ENCODE measurements around the gene CD44. TPM values are rescaled to one million over a fixed set of nuclear protein-coding genes. Genes with fewer than 3 reads are reported as not detected.

Gene CD44
- total RNA-seq, 2 donors from 2014 or later = 408 to 664 TPM

DNA sequence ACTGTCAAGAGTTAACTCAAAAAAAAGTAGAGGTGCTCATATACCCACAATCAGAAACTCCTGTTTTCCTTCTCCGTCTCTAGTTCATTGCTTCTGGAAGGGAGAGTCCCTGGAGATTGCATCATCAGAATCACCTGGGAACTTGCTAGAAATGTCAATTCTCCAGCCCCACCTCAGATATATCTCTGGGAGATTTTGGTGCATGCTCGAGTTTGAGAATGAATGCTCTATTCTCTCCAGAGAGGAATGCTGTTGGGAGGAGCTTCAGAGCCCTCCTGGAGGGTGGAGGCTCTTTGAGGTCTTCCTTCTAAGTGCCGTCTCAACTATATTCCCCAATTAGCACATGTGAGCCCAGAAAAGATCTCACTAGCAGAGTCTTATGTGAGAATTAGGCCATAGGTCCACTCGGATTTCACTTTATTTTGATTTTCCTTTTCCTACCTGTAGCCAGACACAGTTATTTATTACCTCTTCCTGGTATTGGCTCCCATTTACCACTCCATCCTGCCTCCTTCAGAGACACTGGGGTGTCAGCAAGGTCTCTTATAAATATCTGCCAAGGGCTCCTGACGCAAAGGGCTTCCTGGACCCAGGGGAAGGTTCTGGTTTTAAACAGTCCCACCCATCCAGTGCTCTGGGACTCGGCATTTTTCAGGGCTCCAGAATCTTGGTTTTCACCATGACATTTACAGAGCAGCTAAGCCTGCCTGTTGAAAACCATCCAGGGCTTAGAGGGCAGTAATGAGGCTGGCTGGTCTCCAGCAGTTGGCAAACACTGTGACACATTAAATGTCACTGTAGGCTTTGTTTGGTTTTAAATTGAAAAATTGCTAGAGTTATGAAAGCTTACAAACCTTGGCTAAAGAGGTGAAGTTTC is 136.2 kb downstream of the CD44 start:
- Mint-ChIP-seq H3K36me3 (ENCODE audit: low read depth) (no peaks in the 10 kb centered on the region), H3K4me1 (peaks cover 44% of the 10 kb centered on the region), H3K27me3 (no peaks in the 10 kb centered on the region), H3K4me3 (peak overlapping the region; percentile 63), H3K9me3 (no peaks in the 10 kb centered on the region), H3K27ac (peak overlapping the region; percentile 90)
- no peak for ATAC-seq (replicated peaks)

DNA sequence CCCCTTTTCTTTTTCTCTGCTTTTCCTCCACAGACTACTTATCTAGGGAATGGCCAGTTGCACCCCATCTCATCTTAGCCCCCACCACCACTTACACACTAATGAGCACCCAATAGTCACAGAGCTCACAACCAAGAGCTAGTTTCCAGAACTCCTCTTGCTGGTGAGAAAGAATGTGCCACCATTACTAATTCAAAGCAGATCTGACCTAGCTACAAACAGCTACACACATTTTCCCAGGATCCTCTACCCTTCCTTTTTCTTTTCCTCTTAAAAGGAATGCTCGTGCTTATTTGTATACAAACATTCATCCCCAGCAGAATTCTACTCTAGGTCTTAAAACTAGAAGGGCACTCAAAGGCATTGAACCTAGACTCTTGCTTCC is 136.8 kb downstream of the CD44 start:
- peaks cover 44% of the 10 kb centered on the region for H3K4me1 Mint-ChIP-seq
- no peaks in the 10 kb centered on the region for H3K27me3 Mint-ChIP-seq
- ATAC-seq (replicated peaks) = no peak
- H3K9me3 Mint-ChIP-seq = no peaks in the 10 kb centered on the region
- peak overlapping the region; percentile 90 for H3K27ac Mint-ChIP-seq
- H3K4me3 Mint-ChIP-seq = peak overlapping the region; percentile 63
- no peaks in the 10 kb centered on the region for H3K36me3 Mint-ChIP-seq (ENCODE audit: low read depth)

DNA sequence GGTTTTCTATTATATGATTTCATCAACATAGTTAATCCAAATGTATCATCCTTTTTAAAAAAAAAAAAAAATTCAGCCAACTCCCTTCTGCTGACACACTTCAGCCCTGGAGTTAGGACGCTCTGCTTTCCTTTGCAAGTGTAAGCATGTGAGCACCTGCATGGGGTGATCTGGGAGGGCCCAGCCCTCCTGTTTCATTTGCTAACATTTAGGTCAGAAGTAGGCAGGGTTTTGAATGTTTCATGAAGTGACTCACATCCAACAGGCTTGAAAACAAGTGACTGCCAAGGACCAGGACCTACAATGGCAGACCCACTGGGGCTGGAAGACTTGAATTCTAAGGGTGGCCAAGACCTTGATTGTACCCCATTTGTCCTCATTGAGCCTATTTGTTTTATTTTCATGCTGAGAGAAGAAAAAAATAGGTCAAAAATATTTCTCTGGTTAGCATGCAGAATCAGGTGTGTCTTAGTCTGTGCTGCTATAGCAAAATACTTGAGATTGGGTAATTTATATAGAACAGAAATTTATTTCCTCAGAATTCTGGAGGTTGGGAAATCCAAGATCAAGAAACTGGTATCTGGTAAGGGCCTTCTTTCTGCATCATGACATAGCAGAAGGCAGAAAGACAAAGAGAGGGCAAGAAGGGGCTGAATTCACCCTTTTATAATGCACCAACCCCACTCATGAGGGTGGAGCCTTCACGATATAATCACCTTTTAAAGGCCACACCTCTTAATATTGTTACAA is 137.6 kb downstream of the CD44 start:
- Mint-ChIP-seq H3K9me3 (no peaks in the 10 kb centered on the region), H3K36me3 (ENCODE audit: low read depth) (no peaks in the 10 kb centered on the region), H3K27me3 (no peaks in the 10 kb centered on the region), H3K4me1 (peaks cover 44% of the 10 kb centered on the region), H3K4me3 (peak overlapping the region; percentile 63), H3K27ac (peak overlapping the region; percentile 90)
- ATAC-seq (replicated peaks) = peak; percentile 73

DNA sequence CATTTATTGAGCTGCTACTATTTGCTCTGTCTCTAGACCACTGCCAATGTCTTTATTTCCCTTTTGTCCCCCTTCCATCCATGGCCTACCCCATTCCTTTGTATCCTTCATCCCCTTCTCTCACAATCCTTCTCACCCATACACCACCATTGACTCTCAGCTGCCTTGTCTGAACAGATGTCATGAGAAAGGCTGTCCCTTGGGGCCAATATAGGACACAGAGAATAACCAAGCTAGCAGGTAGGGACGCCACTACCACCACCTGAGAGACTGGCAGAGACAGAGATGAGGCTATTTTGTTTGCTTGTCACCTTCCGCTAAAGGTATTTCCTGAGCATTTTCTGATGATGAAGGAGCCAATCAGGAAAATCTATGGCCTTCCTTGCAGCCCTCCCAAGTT is 138.9 kb downstream of the CD44 start:
- no peaks in the 10 kb centered on the region for H3K9me3 Mint-ChIP-seq
- ATAC-seq (replicated peaks) = no peak
- peak overlapping the region; percentile 31 for H3K27ac Mint-ChIP-seq
- H3K36me3 Mint-ChIP-seq (ENCODE audit: low read depth) = no peaks in the 10 kb centered on the region
- no peaks in the 10 kb centered on the region for H3K27me3 Mint-ChIP-seq
- H3K4me3 Mint-ChIP-seq = no peak overlapping the region
- peaks cover 34% of the 10 kb centered on the region for H3K4me1 Mint-ChIP-seq

DNA sequence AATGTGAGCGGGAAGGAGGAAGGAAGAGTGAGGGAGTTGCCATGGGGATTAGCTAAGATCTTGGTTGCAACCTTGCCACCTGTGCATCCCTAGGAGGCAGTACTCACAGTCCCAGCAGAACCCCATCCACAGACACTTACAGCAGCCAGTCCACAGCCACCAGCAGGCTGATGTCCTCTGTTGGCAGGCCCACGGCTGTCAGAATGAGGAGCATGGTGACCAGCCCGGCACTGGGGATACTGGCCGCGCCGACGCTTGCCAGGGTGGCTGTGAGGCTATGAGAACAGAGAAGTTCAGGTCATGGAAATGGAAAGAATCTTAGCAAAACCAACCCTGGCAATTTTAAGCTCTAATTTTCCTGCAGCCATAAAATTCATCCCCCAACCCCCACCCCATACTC is 141.8 kb downstream of the CD44 start:
- H3K4me3 Mint-ChIP-seq = no peak overlapping the region
- H3K27me3 Mint-ChIP-seq = no peaks in the 10 kb centered on the region

DNA sequence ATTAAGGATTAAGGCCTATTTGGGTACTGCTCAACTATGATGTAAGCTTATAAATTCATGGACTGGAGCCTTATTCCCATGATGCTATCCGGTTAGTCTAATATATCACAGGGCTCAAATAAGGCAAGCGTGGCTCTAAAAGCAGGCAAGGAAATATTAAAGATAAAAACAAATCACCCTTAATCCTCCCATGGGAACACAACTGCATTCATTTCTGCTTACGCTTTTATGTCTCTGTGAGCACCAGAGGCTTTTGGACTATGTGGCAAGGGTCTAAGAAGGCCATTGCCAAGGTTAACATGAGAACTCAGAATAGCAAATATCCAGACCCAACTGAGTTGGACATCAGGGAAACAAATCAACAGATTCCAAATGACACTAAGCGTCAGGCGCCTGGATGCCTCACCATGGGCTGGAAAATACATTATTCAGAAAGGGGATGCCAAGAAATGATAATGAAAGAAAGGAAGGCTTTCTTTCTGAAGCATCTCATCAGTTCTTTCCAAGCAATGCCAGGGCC is 142.3 kb downstream of the CD44 start:
- Mint-ChIP-seq H3K27me3 (no peaks in the 10 kb centered on the region), H3K27ac (no peak overlapping the region), H3K9me3 (no peaks in the 10 kb centered on the region), H3K4me1 (peaks cover 14% of the 10 kb centered on the region), H3K4me3 (no peak overlapping the region), H3K36me3 (ENCODE audit: low read depth) (no peaks in the 10 kb centered on the region)
- ATAC-seq (replicated peaks) = no peak

More for the DNA sequence above, 141.8 kb downstream of the CD44 start:
- no peaks in the 10 kb centered on the region for H3K36me3 Mint-ChIP-seq (ENCODE audit: low read depth)
- H3K27ac Mint-ChIP-seq = no peak overlapping the region
- H3K4me1 Mint-ChIP-seq = peaks cover 19% of the 10 kb centered on the region
- H3K9me3 Mint-ChIP-seq = no peaks in the 10 kb centered on the region
- ATAC-seq (replicated peaks) = no peak

Other genes with a start within 250 kb of the CD44 start
- 10 to 100 TPM; 19.5 to 30.6 TPM for gene APIP, start 222.8 kb upstream of the CD44 start, total RNA-seq
- gene PDHX, start 222.6 kb upstream of the CD44 start, total RNA-seq = 10 to 100 TPM; 23.9 to 28.2 TPM